Measurements from ENCODE around the gene SRBD1.

SRBD1 gene

GRCh38 chr2:45559436-45559835 is 51.6 kb downstream of the SRBD1 start:
- no peak overlapping the region for H3K4me3 ChIP-seq (ENCODE audit: low read depth, low read length)
- DNase-seq (ENCODE audit: low read depth): no peak
- no peak for TF ChIP-seq CTCF (IDR thresholded peaks at IDR 0.05; ENCODE audit: insufficient read depth, low read depth, low read length, missing control alignments)

GRCh38 chr2:45554742-45555140 is 56.3 kb downstream of the SRBD1 start:
- no peak for DNase-seq (ENCODE audit: low read depth)
- no peak overlapping the region for H3K4me3 ChIP-seq (ENCODE audit: low read depth, low read length)
- no peak for TF ChIP-seq CTCF (IDR thresholded peaks at IDR 0.05; ENCODE audit: insufficient read depth, low read depth, low read length, missing control alignments)

GRCh38 chr2:45554073-45554741 is 56.9 kb downstream of the SRBD1 start:
- no peak for TF ChIP-seq CTCF (IDR thresholded peaks at IDR 0.05; ENCODE audit: insufficient read depth, low read depth, low read length, missing control alignments)
- no peak overlapping the region for H3K4me3 ChIP-seq (ENCODE audit: low read depth, low read length)
- no peak for DNase-seq (ENCODE audit: low read depth)

- no peak for DNase-seq (ENCODE audit: low read depth)
- TF ChIP-seq CTCF (IDR thresholded peaks at IDR 0.05; ENCODE audit: insufficient read depth, low read depth, low read length, missing control alignments): no peak
- no peak overlapping the region for H3K4me3 ChIP-seq (ENCODE audit: low read depth, low read length)
These were observed 59.2 kb downstream of the SRBD1 start for GRCh38 chr2:45551862-45552261.

GRCh38 chr2:45545943-45546342 is 65.1 kb downstream of the SRBD1 start:
- no peak for TF ChIP-seq CTCF (IDR thresholded peaks at IDR 0.05; ENCODE audit: insufficient read depth, low read depth, low read length, missing control alignments)
- no peak overlapping the region for H3K4me3 ChIP-seq (ENCODE audit: low read depth, low read length)
- DNase-seq (ENCODE audit: low read depth): no peak

- no peak overlapping the region for H3K4me3 ChIP-seq (ENCODE audit: low read depth, low read length)
- DNase-seq (ENCODE audit: low read depth): no peak
- TF ChIP-seq CTCF (IDR thresholded peaks at IDR 0.05; ENCODE audit: insufficient read depth, low read depth, low read length, missing control alignments): no peak
These were observed 67.8 kb downstream of the SRBD1 start for GRCh38 chr2:45543257-45543656.

- no peak for DNase-seq (ENCODE audit: low read depth)
- H3K4me3 ChIP-seq (ENCODE audit: low read depth, low read length): no peak overlapping the region
- TF ChIP-seq CTCF (IDR thresholded peaks at IDR 0.05; ENCODE audit: insufficient read depth, low read depth, low read length, missing control alignments): no peak
These were observed 69.1 kb downstream of the SRBD1 start for GRCh38 chr2:45542013-45542412.

Measured in GM12865 (cell line).